Mucosa of descending colon (tissue), 3 donors: ENCODE data around the gene BORCS5. TPM values are rescaled to one million over a fixed set of nuclear protein-coding genes. Genes with fewer than 3 reads are reported as not detected.
A peak's percentile ranks its signal among the peaks of the same experiment; 100 is the strongest.

Source experiments
- ATAC-seq: fragments of 200-7000 bp; cut with Tn5 transposase; one replicate; pipeline ENCODE4 v1.9.1; 2020; ENCODE audit warnings: mild to moderate bottlenecking, moderate library complexity
- DNase-seq, 3 donors: peaks; one replicate each; pipeline ENCODE4 v3.0.0-alpha.2; 2020
- H3K36me3 ChIP-seq: fragments of 200-600 bp; one replicate; pipeline ENCODE4 v1.8.0; 2021; ENCODE audit warnings: low read depth, mild to moderate bottlenecking
- H3K4me1 ChIP-seq: fragments of 200-600 bp; one replicate; pipeline ENCODE4 v1.8.0; 2021; ENCODE audit warnings: low read depth, mild to moderate bottlenecking
- H3K4me3 ChIP-seq: fragments of 200-600 bp; one replicate; pipeline ENCODE4 v1.8.0; 2021; ENCODE audit warnings: mild to moderate bottlenecking
- H3K9me3 ChIP-seq: fragments of 200-600 bp; one replicate; pipeline ENCODE4 v1.8.0; 2021; ENCODE audit warnings: mild to moderate bottlenecking
- CTCF ChIP-seq: fragments of 200-600 bp; IDR thresholded peaks from one replicate; pipeline ENCODE4 v1.8.0; 2022; ENCODE audit warnings: antibody characterized with exemption, mild to moderate bottlenecking
- intact Hi-C, 2 donors: fragments of 100-400 bp; cut with DNase I in 1 of 2; cut with micrococcal nuclease in 1 of 2; formaldehyde crosslinking; loops; one replicate each; pipeline versions ENCODE4 v1.11.0 to v1.11.1; 2022; cut with DNase I, micrococcal nuclease
- total RNA-seq, 3 donors: library from RNA; stranded (reverse); fragmentation: NEBNext Ultra II Directional in 2 of 3; extraction: Animal tissue kit (Norgen Biotek cat#: 25700) in 2 of 3; gene quantifications; one replicate each; pipeline versions ENCODE4 v1.2.1 to v1.2.4, GENCODE V29; 2021 to 2023
- donor health status: DM: no; HTN: no; CAD: no; lungs with moderate emphysema.
- donor health status: DM: no; HTN: no; CAD: no.
- donor health status: DM: no; HTN: yes; CAD: no.

The BORCS5 gene
- total RNA-seq, 3 donors from 2014 or later = 12.1 to 18.1 (median 15.0) TPM

DNA sequence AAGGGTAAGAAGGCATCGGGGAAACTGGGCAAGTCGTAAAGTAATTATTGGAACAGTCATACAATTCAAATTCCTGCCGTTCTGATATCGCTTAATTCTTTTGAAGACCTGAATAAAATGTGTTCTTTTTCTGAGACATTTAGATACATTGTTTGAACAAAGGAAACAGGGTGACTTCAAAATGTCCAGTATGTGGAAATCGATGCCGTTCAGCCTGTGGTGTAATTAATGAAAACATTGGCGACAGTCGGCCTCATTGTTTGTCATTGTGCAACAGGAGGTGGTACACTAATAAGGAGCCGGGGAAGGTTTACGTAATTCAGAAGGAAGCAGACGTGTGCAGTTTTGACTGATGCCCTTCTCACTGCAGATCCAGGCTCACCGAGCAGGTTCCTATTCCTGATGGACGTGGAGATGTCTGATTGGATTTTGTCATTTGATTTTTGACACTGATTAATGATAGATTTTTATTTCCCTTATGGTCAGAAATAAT lies 92.7 kb downstream of the BORCS5 start:
- peaks cover 16% of the 10 kb centered on the region for H3K4me1 ChIP-seq
- H3K9me3 ChIP-seq = no peaks in the 10 kb centered on the region
- ATAC-seq (peak; percentile 6), DNase-seq (no peak)
- intact Hi-C loops = no loop called here
- TF ChIP-seq CTCF = no peak
- H3K4me3 ChIP-seq = no peak overlapping the region
- H3K36me3 ChIP-seq = no peaks in the 10 kb centered on the region

DNA sequence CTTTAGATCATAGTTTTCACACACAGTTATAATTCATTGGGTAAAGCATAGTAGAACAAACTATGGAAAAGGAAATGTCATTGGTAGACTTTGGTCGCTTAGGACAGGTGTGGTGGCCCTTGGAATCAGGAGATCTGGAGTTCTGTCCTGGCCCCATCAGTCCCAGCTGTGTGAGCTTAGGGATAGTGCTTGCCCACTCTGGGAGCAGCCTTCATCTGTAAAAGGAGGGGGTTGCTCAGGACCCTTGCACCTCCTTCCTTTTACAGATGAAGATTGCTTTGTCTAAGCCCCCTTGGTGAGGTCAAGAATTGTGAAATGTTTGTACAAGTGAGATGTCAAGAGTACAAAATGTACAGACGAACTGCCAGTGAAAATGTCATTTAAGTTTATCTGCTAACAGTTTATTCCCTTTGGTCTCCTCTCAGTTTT lies 93.2 kb downstream of the BORCS5 start:
- Histone ChIP-seq H3K4me1 (peaks cover 16% of the 10 kb centered on the region), H3K36me3 (no peaks in the 10 kb centered on the region), H3K9me3 (no peaks in the 10 kb centered on the region), H3K4me3 (no peak overlapping the region)
- DNase-seq (no peak), ATAC-seq (peak; percentile 60)
- no peak for TF ChIP-seq CTCF
- intact Hi-C loops = no loop called here

DNA sequence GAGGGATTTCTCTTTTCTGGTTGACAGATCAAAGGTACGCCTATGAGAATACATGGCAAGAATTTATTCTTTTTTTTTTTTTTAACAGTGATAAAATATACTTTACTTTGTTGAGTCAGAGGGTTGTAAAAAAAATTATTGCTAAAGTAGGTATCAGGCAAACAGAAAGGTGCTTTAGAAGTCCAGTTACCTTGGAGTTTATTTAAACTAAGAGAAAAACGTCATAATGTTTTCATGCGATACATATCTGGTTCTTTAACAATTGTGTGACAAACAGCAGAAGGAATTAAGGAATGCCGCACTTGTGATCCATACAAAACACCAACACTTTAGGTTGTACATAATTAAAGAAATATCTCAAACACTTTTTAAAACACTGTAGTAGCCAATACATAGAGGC lies 94.2 kb downstream of the BORCS5 start:
- ATAC-seq (peak; percentile 82), DNase-seq (no peak)
- intact Hi-C loops = no loop called here
- peaks cover 16% of the 10 kb centered on the region for H3K4me1 ChIP-seq
- H3K36me3 ChIP-seq = no peaks in the 10 kb centered on the region
- H3K4me3 ChIP-seq = no peak overlapping the region
- no peaks in the 10 kb centered on the region for H3K9me3 ChIP-seq
- TF ChIP-seq CTCF = no peak

GRCh38 chr12:12452326-12452902 lies 95.5 kb downstream of the BORCS5 start:
- H3K4me1 ChIP-seq = peaks cover 16% of the 10 kb centered on the region
- no peaks in the 10 kb centered on the region for H3K36me3 ChIP-seq
- no peak for TF ChIP-seq CTCF
- intact Hi-C loops = no loop called here
- no peak for DNase-seq
- H3K4me3 ChIP-seq = no peak overlapping the region
- no peak for ATAC-seq
- no peaks in the 10 kb centered on the region for H3K9me3 ChIP-seq

GRCh38 chr12:12453635-12454034 lies 96.8 kb downstream of the BORCS5 start:
- no peak overlapping the region for H3K4me3 ChIP-seq
- H3K36me3 ChIP-seq = no peaks in the 10 kb centered on the region
- H3K4me1 ChIP-seq = peaks cover 16% of the 10 kb centered on the region
- ATAC-seq = no peak
- TF ChIP-seq CTCF = no peak
- H3K9me3 ChIP-seq = no peaks in the 10 kb centered on the region
- intact Hi-C loops = no loop called here
- no peak for DNase-seq

GRCh38 chr12:12454315-12454714 lies 97.4 kb downstream of the BORCS5 start:
- TF ChIP-seq CTCF = no peak
- ATAC-seq = no peak
- Histone ChIP-seq H3K36me3 (no peaks in the 10 kb centered on the region), H3K4me1 (peaks cover 16% of the 10 kb centered on the region), H3K9me3 (no peaks in the 10 kb centered on the region), H3K4me3 (no peak overlapping the region)
- no peak for DNase-seq
- intact Hi-C loops = no loop called here
